GM03348 (cell line): ENCODE results near the gene TPRG1.
A peak's percentile ranks its signal among the peaks of the same experiment; 100 is the strongest.

Experiments used
- DNase-seq: peaks from one replicate; pipeline ENCODE4 v3.0.0; 2012; ENCODE audit warnings: low spot score

Gene TPRG1, protein sequence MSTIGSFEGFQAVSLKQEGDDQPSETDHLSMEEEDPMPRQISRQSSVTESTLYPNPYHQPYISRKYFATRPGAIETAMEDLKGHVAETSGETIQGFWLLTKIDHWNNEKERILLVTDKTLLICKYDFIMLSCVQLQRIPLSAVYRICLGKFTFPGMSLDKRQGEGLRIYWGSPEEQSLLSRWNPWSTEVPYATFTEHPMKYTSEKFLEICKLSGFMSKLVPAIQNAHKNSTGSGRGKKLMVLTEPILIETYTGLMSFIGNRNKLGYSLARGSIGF

DNA sequence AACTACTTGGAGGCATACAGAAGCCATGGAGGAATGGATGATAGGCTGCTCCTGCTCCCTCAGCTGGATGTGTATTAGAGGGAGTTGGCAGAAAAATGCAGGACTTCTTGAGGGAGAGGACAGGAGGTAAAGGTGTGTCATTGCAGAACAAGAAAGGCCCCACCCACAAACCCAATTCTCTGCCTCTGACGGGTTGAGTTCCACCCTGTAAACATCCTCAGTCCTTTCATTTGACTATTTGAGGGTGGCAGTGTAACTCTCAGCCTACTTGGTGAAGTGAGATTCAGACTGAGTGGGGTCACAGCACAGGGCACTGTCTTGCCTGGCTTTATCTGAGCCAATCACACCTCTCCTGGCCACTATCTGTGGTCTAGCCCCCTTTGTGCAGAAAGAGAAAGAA lies at the start of gene TPRG1:
TSS of gene TPRG1 (plus strand) at position 265 of the 400 bp plus-strand sequence. CDS start 35,414 bp downstream, outside the sequence.
- no peak for DNase-seq

DNA sequence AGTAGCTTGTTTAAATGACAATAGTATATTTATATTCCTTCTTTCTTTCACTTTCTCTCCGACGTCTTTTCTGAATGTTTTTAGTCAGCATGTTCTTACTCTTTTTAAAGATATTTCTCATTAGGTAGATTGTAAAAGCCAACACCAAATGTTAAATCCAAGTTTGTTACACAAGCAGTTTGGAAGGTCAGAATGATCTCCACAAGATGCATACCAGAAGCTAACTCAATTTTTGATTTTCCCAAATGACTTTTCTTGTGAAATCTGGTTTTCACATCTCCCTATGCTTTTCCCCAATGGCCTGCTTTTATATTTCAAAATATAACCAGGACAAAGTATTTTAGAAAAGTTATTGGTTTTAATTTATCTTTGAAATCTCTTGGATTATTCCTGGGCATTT lies 49.7 kb upstream of the TPRG1 start:
- DNase-seq = no peak

DNA sequence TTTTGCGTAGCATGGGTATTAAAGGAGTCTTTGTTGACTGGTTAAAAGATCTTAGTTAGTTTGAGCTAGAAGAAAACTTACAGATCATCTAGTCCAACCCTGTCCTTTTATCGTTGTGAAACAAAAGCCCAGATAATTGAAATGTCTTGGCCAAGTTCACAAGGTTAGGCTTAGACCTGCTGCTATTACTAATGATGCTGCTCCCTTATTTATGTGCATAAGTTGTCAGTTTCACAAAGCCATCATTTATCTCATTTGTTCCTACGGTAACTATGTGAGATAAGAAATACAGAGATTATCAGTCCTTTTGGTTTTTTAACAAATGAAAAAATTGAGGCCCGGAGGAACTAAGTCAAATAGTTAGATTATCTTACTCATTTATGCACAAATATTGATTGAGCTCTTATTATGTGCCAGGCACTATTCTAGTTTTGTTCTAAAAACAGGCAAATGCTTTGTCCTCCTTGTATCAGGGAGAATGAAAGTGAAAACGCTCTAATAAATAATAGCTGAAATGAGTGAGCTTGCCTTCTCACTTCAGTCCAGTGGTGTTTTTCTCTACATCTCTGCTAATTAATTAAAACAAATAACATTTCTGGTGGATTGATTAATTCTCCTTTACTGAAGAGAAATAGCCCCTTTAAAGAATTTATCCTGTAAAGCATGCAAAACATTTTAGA lies 49.1 kb upstream of the TPRG1 start:
- no peak for DNase-seq

DNA sequence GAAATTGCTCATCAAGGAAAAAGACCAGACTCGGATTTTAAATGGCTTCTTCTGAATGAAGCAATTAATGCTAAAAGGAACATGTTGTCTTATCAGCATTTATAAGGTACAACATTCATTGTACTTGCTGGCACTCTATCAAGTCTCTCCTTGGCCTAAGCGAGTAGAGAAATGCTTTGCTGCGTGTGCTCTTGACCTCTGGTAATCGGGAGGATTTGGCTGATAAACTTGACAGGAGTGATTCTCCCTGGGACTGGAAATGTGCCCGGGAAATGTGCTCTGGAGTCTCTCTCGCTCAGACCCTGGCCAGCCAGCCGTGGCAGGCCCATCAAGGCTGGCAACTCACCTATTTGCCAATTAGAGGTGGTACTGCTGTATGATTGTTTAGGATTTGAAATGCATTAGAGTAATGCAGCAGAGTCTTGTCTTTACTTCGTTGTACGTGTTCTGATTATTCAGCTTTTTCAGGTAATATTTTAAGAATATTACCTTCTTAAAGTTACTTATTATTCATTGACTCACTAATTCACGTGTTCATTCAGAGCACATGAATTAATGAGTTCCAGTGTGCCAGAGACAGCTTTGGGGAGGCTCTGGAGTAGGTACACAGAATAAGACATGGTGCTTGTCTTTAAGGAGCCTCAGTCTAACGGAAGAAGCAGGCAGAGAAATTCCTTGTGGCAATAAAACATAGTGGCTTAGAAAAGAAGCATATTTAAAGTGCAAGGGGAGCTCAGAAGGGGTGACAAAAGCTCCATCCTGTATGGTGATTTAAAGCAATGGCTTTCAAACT lies 48.0 kb upstream of the TPRG1 start:
- DNase-seq = no peak

DNA sequence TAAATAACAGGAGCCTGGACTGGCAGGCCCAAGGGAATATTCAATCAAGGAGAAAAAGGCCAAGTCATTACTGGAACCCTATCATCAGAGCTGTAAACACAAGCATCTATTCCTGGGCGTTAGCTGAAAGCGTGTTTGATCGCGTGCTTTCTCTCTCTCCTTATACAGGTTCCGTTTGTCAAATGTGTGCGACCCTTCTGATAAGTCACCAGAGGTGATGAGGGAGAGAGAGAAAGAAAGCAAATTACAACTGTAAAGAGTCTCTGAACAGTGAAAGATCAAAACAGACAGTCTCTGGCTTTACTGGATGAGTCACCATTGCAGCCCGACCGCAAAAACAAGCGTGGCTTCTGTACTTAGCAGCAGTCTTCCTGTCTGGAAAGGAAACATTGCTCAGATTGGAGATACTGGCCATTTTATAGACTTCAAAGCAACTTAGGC lies 39.5 kb upstream of the TPRG1 start:
- DNase-seq = no peak

DNA sequence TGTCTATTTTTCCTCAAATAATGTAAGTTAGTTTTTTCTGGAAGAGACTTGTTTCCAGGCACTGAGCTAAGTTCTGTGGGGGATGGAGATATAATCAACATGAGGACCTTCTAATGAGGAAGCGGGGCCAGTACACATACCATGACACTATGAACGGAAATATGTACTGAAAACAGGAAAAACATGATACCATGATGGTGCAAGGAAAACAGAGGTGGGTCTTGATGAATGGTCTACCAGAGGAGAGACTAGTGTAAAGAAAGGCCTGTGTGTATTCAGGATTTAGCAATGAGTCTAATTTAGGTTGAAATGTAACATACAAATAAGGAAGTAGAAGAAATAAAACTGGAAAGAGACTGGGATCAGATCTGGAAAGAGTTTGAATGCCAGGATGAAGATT lies 38.9 kb upstream of the TPRG1 start:
- no peak for DNase-seq

DNA sequence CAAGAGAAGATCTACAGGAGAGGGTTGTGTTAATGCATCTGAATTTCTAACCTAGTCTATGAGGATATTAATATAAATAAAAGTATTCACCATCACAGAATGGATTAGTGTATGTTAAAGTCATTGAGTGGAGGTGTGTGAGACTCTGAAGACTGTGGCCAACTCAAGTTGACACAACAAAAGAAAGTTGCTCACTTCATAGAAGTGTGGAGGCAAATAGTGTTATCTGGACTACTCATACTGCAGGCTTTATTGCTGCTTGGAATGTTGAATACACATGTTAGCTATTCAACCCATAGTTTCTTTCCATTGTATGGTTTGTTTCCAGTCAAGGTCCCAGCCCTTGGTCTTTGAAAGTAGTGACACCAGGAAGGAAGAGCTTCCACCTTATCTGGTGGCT lies 38.0 kb upstream of the TPRG1 start:
- no peak for DNase-seq

DNA sequence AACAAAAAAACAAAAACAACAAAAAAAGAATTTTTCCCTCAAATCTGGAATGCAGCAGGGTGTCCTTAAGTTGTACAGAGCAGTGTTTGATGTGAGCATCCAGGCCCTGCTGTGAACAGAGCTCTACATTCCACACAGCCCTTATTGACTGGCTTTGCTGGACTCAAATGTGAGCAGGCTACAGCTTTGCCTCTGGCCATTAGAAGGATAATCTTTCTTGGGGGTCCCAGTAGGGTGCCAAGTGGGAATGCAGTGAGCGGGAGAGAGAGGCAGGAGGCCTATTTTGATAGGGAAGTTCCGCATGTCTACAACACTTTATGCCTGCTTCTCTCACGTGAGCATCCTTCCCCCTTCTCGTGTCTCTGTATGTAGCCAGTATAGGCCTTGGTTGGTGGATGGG lies 34.4 kb upstream of the TPRG1 start:
- no peak for DNase-seq

DNA sequence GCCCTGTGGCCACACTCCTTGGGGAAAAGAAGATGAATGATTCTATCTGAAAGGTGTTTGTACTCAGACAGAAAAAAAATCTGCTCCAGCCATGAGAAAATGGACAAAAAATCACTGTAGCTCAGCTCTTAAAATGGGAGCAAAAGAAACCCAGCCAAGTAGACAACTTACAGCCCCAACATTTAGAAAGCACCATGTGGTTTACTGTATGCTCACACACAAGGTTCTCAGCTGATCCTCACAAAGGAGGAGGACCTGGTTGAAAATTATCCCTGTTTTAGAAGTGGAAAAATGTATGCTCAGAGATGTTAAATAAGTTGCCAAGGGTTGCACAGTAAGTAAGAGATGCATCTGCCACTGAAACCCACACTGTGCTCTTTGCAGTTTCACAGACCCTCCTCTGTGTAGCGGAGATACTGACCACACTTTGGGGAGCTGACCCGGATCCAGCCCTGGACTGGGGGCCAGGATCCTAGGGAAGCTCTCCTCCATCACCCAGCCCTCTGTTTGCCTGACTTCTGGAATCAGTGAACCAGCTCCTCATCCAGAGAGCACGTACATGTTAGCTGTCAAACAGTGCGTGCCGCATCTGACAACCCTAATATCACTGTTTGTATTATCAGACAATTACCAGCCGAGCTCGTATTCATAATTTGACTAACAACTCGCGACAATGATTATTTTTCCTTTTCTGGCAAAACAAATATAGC lies 32.7 kb upstream of the TPRG1 start:
- DNase-seq = no peak

DNA sequence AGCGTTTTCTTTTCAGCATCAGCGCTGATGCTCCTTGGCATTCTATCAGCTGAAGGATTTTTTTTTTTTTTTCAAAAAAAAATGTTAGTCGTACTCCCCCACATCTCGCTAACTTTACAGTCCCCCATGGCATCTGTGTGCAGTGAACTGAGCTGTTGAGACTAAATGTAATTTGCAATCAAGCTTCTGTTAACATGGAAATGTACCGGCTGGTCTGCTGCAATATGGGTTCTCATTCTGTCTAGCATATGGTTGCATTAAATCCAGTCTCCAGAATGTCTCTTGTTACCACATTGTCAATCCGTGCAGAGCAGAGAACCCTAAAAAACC lies 32.2 kb upstream of the TPRG1 start:
- no peak for DNase-seq

DNA sequence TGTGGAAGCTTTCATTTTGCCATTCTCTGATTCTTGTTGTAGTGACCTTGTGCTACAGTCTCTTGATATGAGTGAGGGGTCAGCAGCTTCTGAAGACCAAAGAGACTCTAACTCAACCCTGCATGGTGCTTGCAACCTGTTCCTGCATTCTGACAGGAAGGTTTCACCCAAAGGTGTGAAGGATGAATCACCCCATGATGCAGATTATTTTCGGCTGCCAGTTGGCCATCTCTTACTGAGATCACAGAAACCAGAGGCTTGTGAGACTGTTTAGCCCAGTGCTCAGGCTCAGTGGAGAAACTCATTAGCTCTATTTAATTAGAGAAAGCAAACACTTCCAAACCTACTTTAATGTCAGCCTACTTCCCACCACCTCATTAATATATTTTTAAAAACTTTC lies 29.2 kb upstream of the TPRG1 start:
- no peak for DNase-seq

DNA sequence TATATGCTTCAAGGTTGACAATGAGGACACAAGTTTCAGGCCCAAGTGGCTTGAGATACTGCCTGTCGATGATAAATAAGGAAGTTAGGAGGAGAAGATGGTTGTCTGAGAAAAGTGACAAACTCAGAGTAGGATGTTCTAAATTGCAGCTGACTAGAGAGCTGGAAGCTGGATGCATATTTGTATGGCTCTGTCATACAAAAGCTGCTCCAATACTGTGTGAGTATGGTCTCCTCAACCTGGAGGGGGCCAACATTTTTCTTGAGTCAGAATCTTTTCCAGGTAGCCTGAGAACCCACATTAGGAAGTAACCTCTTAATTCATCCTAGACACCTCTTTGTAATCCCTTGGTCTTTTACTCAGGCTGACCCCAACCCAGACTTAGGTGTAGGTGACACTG lies 28.4 kb upstream of the TPRG1 start:
- DNase-seq = no peak

DNA sequence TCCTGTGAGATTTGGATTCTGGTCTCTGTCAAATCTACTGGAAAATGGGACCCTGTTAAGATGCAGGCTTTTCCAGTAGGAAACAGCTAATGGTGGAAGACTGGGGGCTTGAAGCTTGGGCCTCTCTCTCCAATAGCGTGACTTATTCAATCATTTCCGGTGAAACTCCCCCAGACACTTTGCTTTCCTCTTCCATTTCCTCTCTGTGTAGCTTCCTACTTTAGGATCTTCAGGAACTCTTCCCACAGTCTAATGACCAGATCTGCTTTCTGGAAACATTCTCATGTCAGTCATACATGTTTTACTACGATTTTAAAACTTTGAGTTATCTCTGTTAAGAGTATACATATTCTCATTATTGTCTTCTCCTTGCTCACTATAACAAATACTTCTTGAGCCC lies 28.0 kb upstream of the TPRG1 start:
- DNase-seq = no peak

DNA sequence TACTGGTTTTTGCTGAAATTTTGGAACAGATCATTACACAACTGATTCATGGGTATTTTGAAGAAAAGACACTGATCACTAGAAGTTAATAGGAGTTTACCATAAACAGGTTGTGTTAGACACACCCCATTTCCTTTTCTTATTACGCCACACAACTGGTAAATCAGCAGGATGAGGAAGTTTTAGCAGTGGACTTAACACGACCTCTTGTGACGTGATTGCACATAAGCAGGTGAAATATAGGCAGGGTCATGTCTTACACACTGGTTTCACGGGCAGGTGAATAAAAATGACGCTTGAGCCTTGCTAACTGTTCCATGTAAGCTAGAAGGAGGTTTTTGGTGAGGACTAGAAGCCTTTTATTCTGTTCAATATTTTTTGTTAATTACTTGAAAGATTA lies 27.1 kb upstream of the TPRG1 start:
- no peak for DNase-seq

DNA sequence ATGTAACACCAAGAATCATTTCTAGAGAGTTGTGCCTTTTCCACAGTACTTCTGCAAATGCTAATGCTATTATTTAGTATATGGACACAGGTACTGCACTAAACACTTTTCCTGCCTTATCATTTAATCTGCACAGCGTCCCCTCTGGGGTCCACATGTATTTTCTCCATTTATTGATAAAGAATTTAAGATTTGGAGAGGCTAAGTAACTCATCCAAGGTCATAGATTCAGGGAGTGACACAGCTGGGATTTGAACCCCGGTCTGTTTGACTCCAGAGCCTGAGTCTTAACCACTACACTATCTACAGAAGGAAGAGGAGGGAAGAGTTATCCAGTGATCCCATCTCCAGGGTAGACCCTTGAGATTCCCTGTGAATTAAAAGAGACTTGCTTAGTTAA lies 24.9 kb upstream of the TPRG1 start:
- no peak for DNase-seq

DNA sequence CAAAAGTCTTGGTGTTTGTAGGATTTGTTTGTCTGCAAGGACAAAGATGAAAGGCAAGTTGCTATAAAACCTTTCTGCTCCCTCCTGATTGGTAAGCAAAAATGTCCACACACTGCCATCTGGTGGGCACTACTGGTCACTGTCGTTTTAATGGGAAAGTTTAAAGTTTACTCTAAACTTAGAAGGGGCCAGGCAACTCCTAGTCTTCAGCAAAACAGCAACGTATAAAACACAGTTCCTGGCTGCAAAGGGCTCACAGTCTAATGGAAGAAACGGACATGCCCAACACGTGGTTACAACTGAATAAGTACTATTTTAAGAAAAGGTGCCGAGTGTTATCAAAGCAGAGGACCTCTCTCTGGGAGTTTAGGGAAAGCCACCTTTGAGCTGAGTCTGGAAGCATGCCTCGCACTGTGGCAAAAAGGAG lies 23.7 kb upstream of the TPRG1 start:
- peak; percentile 80 for DNase-seq

DNA sequence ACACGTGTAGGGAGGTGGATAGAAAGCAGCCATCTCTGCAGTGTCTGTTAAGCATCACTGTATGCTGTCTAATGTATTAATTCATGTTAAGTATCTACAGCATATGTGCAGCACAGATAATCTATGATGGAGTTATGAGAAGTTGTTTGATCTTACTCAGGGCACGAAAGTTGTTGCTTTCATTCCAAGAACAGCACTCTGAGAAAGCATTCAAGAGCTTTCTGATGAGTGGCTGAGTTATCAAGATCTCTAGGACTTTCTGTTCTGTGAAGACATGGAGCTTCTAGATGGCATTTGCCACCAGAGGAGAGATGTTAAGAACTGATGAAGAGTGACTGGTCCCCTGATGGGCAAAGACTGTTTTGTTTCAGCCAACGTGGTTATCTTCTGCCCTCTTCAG lies 22.6 kb upstream of the TPRG1 start:
- DNase-seq = no peak

DNA sequence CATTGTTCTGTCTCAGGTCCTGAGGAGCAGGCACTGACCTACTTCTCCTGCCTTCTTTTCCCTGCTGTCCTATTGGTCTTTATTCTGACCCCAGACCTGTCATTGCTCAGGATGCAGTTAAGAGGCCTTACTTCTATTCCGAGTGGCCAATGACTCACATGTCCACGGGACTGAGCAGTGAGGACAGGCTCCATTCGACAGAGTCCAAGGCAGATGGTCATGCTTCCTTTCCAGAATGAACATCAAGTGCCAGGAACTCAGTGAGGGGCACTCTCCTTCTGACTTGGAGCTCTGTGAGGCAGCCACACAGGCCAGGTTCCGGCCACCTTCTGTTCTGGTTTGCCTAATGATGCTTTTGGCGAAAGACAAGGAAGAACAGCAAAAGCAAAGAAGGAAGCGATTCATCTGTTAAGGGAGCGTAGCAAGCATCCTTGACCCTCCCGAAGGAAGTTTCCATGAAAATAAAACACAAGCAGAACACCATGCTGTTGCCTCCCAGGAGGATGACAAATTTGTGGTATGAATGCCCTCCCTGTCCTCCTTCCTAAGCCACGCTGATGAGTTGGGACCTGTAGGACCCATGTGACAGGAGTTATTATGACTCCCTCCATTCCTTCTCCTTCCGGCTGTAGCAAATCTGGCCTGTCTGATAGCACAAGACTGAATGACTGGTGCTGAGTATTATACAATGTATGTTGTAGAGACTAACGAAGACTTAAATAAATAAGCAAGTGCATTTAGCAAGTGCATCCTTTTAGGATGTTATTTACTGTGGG lies 14.4 kb upstream of the TPRG1 start:
- no peak for DNase-seq

DNA sequence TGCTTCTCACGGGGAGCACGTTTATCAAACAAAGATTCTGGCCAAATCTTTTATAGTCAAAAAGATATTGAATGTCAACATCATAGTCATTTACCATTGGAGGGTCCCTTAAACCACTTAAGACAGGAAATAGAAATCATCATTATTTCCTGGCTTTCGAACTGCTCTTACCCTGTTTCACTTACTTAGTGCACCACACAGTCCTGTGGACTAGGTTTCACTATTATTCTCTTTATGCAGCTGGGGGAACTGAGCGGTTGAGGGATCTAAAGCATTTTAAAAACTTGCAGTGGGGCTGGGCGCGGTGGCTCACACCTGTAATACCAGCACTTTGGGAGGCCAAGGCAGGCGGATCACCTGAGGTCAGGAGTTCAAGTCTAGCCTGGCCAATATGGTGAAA lies 13.7 kb upstream of the TPRG1 start:
- no peak for DNase-seq

DNA sequence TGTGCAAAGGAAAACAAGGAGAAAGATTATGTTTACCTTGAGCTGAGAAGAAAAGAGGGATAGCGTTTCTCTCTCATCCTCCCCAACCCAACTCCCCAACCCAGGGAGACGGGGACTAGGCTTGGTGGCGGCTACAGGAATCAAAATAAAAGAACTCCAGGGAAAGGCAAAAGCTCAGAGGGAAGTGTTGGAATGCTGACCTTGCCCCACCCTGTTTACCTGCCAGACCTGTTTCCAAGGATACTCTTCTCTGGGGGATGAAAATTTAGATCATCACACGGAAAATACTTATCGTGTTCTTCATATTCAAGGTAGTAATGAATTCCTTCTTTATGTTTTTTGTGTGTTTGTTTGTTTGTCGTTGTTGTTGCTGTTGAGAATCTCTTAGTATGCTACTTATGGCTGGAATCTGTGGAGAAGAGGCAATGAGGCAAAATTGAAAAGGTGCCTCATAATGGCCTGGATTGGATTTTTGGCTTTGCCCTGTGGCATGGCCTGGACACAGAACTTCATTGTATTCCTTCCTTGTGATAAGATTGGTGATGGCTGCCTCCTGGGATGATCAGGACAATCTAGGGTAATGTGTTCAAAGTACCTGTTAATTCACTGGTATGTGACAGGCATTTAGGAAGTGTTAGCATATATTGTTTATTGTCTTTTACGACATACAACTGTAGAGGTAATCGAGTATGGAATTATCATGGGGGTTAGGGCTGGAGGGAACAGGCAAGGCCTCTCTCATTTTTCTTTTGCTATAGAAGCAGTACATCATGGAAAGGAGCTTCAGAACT lies 11.1 kb upstream of the TPRG1 start:
- DNase-seq = no peak

DNA sequence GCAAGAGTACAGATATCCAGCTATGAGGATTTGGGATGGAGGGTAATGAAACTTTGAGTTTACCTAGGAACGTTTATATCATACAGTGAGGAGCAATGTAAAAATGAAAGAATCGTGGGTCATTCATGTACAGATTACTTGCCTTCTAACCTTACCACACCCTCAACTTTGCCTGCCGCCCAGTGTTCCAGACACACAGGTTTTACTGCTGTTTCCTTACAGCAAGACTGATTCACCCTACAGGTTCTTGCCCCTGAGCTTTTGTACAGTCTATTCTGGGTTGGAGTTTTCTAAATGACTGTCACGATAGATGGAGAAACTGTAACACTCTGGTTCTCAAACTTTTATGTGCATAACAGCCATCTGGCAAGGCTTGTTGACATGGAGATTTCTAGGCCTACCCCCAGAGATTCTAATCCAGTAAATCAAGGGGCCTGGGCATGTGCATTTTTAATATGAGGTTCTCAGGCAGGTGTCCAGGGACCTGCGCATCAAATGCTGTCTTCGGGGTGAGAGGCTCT lies 6.6 kb upstream of the TPRG1 start:
- no peak for DNase-seq
